Spleen (tissue), 11 donors: Measurements from ENCODE around the gene SPATA45. TPM values are rescaled to one million over a fixed set of nuclear protein-coding genes. Genes with fewer than 3 reads are reported as not detected.
A peak's percentile ranks its signal among the peaks of the same experiment; 100 is the strongest.

Experiments
- DNase-seq: peaks from one replicate; pipeline ENCODE4 v3.0.0-alpha.2; 2020
- H3K27ac ChIP-seq, 8 donors: fragments of 200-600 bp; sonication (generic) in 7 of 8; 1 replicate in 4 of 8; 2 replicates in 4 of 8; pipeline versions ENCODE4 v1.5.0 to v1.8.0; 2016 to 2021; ENCODE audit warnings: inconsistent platforms in 4 of 8, mild to moderate bottlenecking in 4 of 8, moderate library complexity in 1 of 8
- H3K27me3 ChIP-seq, 7 donors: fragments of 200-600 bp; sonication (generic) in 6 of 7; replicated peaks in 1 of 7; 1 replicate in 4 of 7; 2 replicates in 3 of 7; pipeline versions ENCODE4 v1.5.0 to v1.8.0; 2016 to 2021; ENCODE audit warnings: inconsistent platforms in 3 of 7, mild to moderate bottlenecking in 1 of 7
- H3K36me3 ChIP-seq, 6 donors: fragments of 200-600 bp; sonication (generic) in 5 of 6; 1 replicate in 4 of 6; 2 replicates in 2 of 6; pipeline versions ENCODE4 v1.5.0 to v1.8.0; 2016 to 2021; ENCODE audit warnings: inconsistent platforms in 2 of 6
- H3K4me1 ChIP-seq, 6 donors: fragments of 200-600 bp; sonication (generic) in 5 of 6; 1 replicate in 3 of 6; 2 replicates in 3 of 6; pipeline versions ENCODE4 v1.5.0 to v1.8.0; 2016 to 2021; ENCODE audit warnings: inconsistent platforms in 3 of 6
- H3K4me3 ChIP-seq, 8 donors: fragments of 200-600 bp; sonication (generic) in 7 of 8; 1 replicate in 4 of 8; 2 replicates in 4 of 8; pipeline versions ENCODE4 v1.5.0 to v1.8.0; 2016 to 2021; ENCODE audit warnings: inconsistent platforms in 4 of 8, mild to moderate bottlenecking in 4 of 8, moderate library complexity in 2 of 8
- H3K9me3 ChIP-seq, 8 donors: fragments of 200-600 bp; sonication (generic) in 7 of 8; 1 replicate in 4 of 8; 2 replicates in 4 of 8; pipeline versions ENCODE4 v1.5.0 to v1.8.0; 2016 to 2021; ENCODE audit warnings: inconsistent platforms in 4 of 8
- POLR2A ChIP-seq, 3 donors: fragments of 450-650 bp; IDR thresholded peaks; one replicate each; pipeline ENCODE4 v1.5.1; 2017; ENCODE audit warnings: antibody characterized with exemption in 3 of 3, mild to moderate bottlenecking in 1 of 3
- POLR2AphosphoS5 ChIP-seq, 3 donors: sonication (generic); formaldehyde crosslinking; IDR thresholded peaks; one replicate each; pipeline ENCODE4 v1.5.1; 2017; ENCODE audit warnings: antibody characterized with exemption in 3 of 3
- WGBS, 5 donors: extraction: QIAGEN DNeasy Blood & Tissue Kit in 3 of 5; methylation state at CpG; one replicate each; pipeline versions ENCODE4 v1.1.5 to v1.1.7; 2013 to 2018; 5-methylcytosine and 5-hydroxymethylcytosine counted together
- intact Hi-C: fragments of 100-400 bp; cut with DNase I; formaldehyde crosslinking; loops from one replicate; pipeline ENCODE4 v1.15.0; 2023; ENCODE audit warnings: low total_unique reads
- polyA plus RNA-seq, 3 donors: library from polyadenylated mRNA; stranded (reverse); fragments of 200-250 nt; gene quantifications; one replicate each; pipeline ENCODE4 v1.2.1, GENCODE V29; 2013
- total RNA-seq, 7 donors: library from RNA; depleted of rRNA in 3 of 7; stranded (reverse); fragments of >200 nt in 3 of 7; fragmentation: NEBNext Ultra II Directional in 4 of 7; extraction: Animal tissue kit (Norgen Biotek cat#: 25700) in 4 of 7; gene quantifications; one replicate each; pipeline versions ENCODE4 v1.1.0 to v1.2.1, GENCODE V29; 2016 to 2021
- TF ChIP-seq, protein P1 (sequence below), 11 experiments: fragments of 200-600 bp in 7 of 11; fragments of 450-650 bp in 4 of 11; sonication (generic) in 4 of 11; IDR thresholded peaks in 8 of 11; conservative IDR thresholded peaks in 3 of 11; 1 replicate in 7 of 11; 2 replicates in 4 of 11; pipeline versions ENCODE4 v1.4.0 to v1.8.0; 2016 to 2021; ENCODE audit warnings: antibody characterized with exemption in 11 of 11, inconsistent platforms in 4 of 11, mild to moderate bottlenecking in 1 of 11
- donor health status: healthy with polysubstance abuse.
- donor health status: DM: no; HTN: no; CAD: no; lungs with moderate emphysema.
- donor health status: DM: no; HTN: no; CAD: no.
- donor health status: Bipolar disorder and iron deficiency.
- donor health status: healthy.
- donor health status: DM: no; HTN: no; CAD: no.
- donor health status: DM: yes; HTN: yes; CAD: no.

Gene SPATA45
- total and polyA plus RNA-seq, 10 donors, result 0.38 to 0.83 TPM; not detected in 8

DNA sequence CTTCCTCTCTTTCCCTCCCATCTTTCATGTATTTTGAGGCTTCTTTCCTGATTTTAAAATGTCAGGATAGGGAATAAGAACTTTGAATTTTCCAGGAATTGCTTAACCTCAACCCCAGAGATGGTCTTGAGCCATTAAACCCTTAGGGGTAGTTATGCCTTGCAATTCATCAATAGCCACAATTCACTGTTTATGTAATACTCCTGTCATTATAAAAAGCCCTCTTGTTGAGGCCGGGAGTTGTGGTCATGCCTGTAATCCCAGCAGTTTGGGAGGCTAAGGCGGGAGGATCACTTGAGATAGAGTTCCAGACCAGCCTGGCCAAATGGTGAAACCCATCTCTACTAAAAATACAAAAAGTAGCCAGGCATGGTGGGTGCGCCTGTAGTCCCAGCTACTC, 24.5 kb downstream of the SPATA45 start:
- WGBS, 5 donors, result 93 to 97% (median 95%) methylated on average over 3 of the region's 3 CpGs
- no peak for DNase-seq
- no peaks in the 10 kb centered on the region for H3K27me3 ChIP-seq
- intact Hi-C loops, result no loop called here
- peaks cover 3 to 30% (median 17%) of the 10 kb centered on the region in 6 donors for H3K4me1 ChIP-seq
- H3K4me3 ChIP-seq, result no peak overlapping the region
- no peaks in the 10 kb centered on the region for H3K36me3 ChIP-seq
- TF ChIP-seq POLR2AphosphoS5 (IDR thresholded peaks at IDR 0.05) (no peak), POLR2A (IDR thresholded peaks at IDR 0.05) (no peak)
- TF ChIP-seq, protein P1, sequence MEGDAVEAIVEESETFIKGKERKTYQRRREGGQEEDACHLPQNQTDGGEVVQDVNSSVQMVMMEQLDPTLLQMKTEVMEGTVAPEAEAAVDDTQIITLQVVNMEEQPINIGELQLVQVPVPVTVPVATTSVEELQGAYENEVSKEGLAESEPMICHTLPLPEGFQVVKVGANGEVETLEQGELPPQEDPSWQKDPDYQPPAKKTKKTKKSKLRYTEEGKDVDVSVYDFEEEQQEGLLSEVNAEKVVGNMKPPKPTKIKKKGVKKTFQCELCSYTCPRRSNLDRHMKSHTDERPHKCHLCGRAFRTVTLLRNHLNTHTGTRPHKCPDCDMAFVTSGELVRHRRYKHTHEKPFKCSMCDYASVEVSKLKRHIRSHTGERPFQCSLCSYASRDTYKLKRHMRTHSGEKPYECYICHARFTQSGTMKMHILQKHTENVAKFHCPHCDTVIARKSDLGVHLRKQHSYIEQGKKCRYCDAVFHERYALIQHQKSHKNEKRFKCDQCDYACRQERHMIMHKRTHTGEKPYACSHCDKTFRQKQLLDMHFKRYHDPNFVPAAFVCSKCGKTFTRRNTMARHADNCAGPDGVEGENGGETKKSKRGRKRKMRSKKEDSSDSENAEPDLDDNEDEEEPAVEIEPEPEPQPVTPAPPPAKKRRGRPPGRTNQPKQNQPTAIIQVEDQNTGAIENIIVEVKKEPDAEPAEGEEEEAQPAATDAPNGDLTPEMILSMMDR (IDR thresholded peaks at IDR 0.05 in 8 of 11, conservative IDR thresholded peaks at IDR 0.05 in 3 of 11), result no peak
- peaks cover 0 to 27% (median 21%) of the 10 kb centered on the region in 8 donors for H3K9me3 ChIP-seq
- H3K27ac ChIP-seq, result no peak overlapping the region

- no peaks in the 10 kb centered on the region for H3K36me3 ChIP-seq
- H3K27ac ChIP-seq, result no peak overlapping the region
- H3K9me3 ChIP-seq, result peaks cover 0 to 15% (median 14%) of the 10 kb centered on the region in 8 donors
- WGBS, 5 donors, result 59 to 81% (median 78%) methylated on average over 2 of the region's 2 CpGs
- H3K27me3 ChIP-seq, result no peaks in the 10 kb centered on the region
- no peak for TF ChIP-seq POLR2AphosphoS5 (IDR thresholded peaks at IDR 0.05)
- no peak for TF ChIP-seq POLR2A (IDR thresholded peaks at IDR 0.05)
- TF ChIP-seq, protein P1 (IDR thresholded peaks at IDR 0.05 in 8 of 11, conservative IDR thresholded peaks at IDR 0.05 in 3 of 11), result no peak
- no peak overlapping the region for H3K4me3 ChIP-seq
- intact Hi-C loops, result no loop called here
- peaks cover 3 to 30% (median 17%) of the 10 kb centered on the region in 6 donors for H3K4me1 ChIP-seq
- DNase-seq, result no peak
Observed at GRCh38 chr1:212820969-212821368, 26.5 kb downstream of the SPATA45 start.

DNA sequence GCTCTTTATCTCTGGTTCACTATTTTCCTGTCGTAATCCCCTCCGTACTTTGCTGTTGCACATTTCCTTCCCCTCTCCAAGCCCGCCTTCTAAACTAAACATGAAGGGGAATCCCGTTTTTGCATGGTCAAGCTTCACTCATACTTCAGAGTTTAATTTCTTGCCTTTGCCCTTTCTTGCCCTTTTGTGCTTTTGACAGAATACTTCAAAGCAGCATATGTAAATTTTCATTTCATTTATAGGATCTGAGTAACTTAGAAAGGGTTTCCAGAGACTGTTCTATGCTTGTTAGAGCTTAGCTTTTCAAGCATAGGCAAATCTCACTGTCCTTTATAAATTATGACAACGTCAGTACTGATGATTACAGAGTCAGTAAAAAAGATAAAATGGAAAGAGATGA, 27.7 kb downstream of the SPATA45 start:
- H3K4me3 ChIP-seq, result peak overlapping the region in 1 of 8 donors; percentile 11
- DNase-seq, result no peak
- H3K4me1 ChIP-seq, result peaks cover 3 to 30% (median 17%) of the 10 kb centered on the region in 6 donors
- TF ChIP-seq POLR2A (IDR thresholded peaks at IDR 0.05) (no peak), POLR2AphosphoS5 (IDR thresholded peaks at IDR 0.05) (no peak)
- TF ChIP-seq, protein P1 (IDR thresholded peaks at IDR 0.05 in 8 of 11, conservative IDR thresholded peaks at IDR 0.05 in 3 of 11), result no peak
- peaks cover 0 to 3% (median 1%) of the 10 kb centered on the region in 8 donors for H3K9me3 ChIP-seq
- H3K27ac ChIP-seq, result peak overlapping the region in 3 of 8 donors; percentile 9 to 67 (median 23)
- H3K36me3 ChIP-seq, result peaks cover 0 to 7% (median 0%) of the 10 kb centered on the region in 6 donors
- 4 to 16% (median 9%) methylated on average over 5 of the region's 5 CpGs for WGBS, 5 donors
- intact Hi-C loops, result loop anchor here (10.0 kb wide), 1 partner anchor 175 kb away; no protein-coding TSS in a partner anchor
- no peaks in the 10 kb centered on the region for H3K27me3 ChIP-seq

DNA sequence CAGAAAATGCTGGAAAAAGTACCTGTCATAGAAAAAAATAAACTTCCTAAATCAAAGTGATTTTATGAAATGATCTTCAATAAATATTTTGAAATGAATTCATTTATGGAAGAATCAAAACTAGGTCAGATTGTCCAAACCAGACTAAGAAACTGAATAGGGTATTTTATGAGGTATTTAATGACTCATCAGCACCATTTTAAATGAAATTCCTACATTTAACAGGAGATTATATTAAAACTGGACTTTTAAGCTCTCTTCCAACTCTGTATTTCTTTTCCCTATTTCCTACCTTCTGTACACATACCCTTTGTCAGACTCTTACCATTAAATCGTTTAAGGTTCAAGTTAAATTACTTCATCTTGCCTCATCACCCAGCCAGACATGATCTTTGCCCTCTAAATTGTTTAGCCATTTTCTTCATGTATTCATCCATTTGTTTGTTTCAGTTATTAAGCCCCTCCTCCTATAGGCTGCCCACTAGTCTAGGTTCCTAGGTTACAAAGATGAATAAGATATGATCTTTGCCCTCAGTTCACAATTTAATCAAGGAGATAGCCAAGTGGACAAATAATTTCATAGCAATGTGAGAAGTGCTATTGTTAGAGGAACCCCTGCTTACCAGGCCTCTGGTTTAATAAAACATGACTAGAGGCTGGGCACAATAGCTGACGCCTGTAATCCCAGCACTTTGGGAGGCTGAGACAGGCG, 30.7 kb downstream of the SPATA45 start:
- H3K27ac ChIP-seq, result no peak overlapping the region
- TF ChIP-seq, protein P1 (IDR thresholded peaks at IDR 0.05 in 8 of 11, conservative IDR thresholded peaks at IDR 0.05 in 3 of 11), result no peak
- TF ChIP-seq POLR2AphosphoS5 (IDR thresholded peaks at IDR 0.05), result no peak
- no peak for TF ChIP-seq POLR2A (IDR thresholded peaks at IDR 0.05)
- peaks cover 3 to 30% (median 17%) of the 10 kb centered on the region in 6 donors for H3K4me1 ChIP-seq
- H3K27me3 ChIP-seq, result no peaks in the 10 kb centered on the region
- H3K9me3 ChIP-seq, result no peaks in the 10 kb centered on the region
- WGBS, 5 donors, result 89 to 95% (median 90%) methylated on average over 3 of the region's 3 CpGs
- DNase-seq, result no peak
- H3K4me3 ChIP-seq, result no peak overlapping the region
- intact Hi-C loops, result loop anchor here (10.0 kb wide), 1 partner anchor 178 kb away; no protein-coding TSS in a partner anchor
- H3K36me3 ChIP-seq, result peaks cover 0 to 35% (median 6%) of the 10 kb centered on the region in 6 donors
